ENCODE results near the gene TP53BP2. TPM values are rescaled to one million over a fixed set of nuclear protein-coding genes. Genes with fewer than 3 reads are reported as not detected.

The TP53BP2 gene
- total RNA-seq, 1 donor from 2014 or later: 46.6 TPM

DNA sequence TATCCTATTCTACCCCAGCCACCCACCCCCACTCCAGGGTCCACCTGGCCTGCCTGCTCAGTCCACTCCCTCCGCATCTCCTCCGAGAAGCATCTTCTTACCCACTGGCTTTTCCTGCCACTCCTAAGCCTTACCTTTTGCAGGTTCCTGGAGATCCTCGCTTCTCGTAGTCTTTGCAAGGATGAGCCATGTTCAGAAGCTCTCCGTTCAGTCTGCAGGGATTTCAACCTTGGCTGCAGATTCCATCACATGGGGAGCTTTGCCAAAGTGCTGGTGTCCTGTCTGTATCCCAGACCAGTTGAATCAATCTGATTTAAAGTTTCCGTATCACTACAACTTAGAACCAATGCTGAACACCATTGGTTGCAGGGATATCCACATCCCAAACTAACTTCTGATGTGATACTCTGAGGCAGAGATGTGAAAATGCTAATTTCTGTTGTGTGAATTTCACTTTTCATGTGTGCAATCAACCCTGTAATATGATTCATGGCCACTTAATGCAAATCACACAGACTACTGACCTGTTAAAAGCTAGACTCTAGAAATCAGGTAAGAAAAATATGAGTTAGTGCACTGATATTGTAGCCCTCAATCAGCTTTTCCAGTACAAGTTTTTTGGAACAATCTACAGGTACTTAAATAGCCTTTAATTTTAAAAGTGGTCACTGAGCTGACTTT, 71.5 kb downstream of the TP53BP2 start:
- H2AFZ ChIP-seq (ENCODE audit: low read depth, low read length): no peak overlapping the region
- H3K4me3 ChIP-seq (ENCODE audit: insufficient read depth, low read depth, low read length): no peak overlapping the region
- H4K20me1 ChIP-seq (ENCODE audit: insufficient read depth, low read length): no peaks in the 10 kb centered on the region
- no peak for FAIRE-seq
- TF ChIP-seq, protein P1, sequence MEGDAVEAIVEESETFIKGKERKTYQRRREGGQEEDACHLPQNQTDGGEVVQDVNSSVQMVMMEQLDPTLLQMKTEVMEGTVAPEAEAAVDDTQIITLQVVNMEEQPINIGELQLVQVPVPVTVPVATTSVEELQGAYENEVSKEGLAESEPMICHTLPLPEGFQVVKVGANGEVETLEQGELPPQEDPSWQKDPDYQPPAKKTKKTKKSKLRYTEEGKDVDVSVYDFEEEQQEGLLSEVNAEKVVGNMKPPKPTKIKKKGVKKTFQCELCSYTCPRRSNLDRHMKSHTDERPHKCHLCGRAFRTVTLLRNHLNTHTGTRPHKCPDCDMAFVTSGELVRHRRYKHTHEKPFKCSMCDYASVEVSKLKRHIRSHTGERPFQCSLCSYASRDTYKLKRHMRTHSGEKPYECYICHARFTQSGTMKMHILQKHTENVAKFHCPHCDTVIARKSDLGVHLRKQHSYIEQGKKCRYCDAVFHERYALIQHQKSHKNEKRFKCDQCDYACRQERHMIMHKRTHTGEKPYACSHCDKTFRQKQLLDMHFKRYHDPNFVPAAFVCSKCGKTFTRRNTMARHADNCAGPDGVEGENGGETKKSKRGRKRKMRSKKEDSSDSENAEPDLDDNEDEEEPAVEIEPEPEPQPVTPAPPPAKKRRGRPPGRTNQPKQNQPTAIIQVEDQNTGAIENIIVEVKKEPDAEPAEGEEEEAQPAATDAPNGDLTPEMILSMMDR (IDR thresholded peaks at IDR 0.05; ENCODE audit: insufficient read depth, low read depth, low read length): no peak
- TF ChIP-seq EZH2 (IDR thresholded peaks at IDR 0.05; ENCODE audit: insufficient read depth, low read length): no peak
- Mint-ChIP-seq H3K9me3 (ENCODE audit: unreplicated experiment) (no peaks in the 10 kb centered on the region), H3K27me3 (ENCODE audit: low read depth, unreplicated experiment) (no peaks in the 10 kb centered on the region), H3K27ac (ENCODE audit: unreplicated experiment) (peak overlapping the region; percentile 36), H3K4me3 (ENCODE audit: unreplicated experiment) (no peak overlapping the region), H3K36me3 (ENCODE audit: low read depth, unreplicated experiment) (peaks cover 24% of the 10 kb centered on the region), H3K4me1 (ENCODE audit: low read depth, unreplicated experiment) (peaks cover 59% of the 10 kb centered on the region)
- no peak for DNase-seq (ENCODE audit: low read depth)
- H3K36me3 ChIP-seq (ENCODE audit: insufficient read depth, low read length): peaks cover 64% of the 10 kb centered on the region
- H3K4me1 ChIP-seq (ENCODE audit: insufficient read depth, low read length): peaks cover 54% of the 10 kb centered on the region
- H3K4me2 ChIP-seq (ENCODE audit: low read length): no peak overlapping the region
- peaks cover 3% of the 10 kb centered on the region for H3K79me2 ChIP-seq (ENCODE audit: insufficient read depth, low read length)
- H3K9ac ChIP-seq (ENCODE audit: low read length): peak overlapping the region; percentile 5
- H3K27me3 ChIP-seq (ENCODE audit: insufficient read depth, low read length): no peaks in the 10 kb centered on the region
- peak overlapping the region; percentile 12 for H3K27ac ChIP-seq (ENCODE audit: low read depth, low read length)
- no peaks in the 10 kb centered on the region for H3K9me3 ChIP-seq (ENCODE audit: insufficient read depth, low read depth, low read length)

DNA sequence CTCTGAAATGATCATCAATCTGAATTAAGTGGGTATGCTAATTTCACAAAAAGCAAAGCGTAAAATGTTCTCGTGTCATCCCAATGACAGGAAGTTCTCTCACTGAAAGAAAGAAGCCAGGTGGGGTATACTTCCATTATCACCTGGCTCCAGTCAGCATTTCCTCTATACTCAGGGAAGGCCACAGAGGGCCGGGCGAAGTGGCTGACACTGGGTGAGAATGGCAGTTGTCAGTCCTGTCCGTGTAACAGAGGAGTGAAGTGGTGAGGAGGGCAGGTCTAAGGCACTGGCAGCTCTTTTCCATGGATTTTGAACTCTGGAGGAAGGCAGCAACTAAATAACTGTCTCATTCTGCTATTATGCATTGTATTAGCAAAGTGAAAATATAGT, 73.0 kb downstream of the TP53BP2 start:
- Histone ChIP-seq H3K4me2 (ENCODE audit: low read length) (peak overlapping the region; percentile 71), H3K4me1 (ENCODE audit: insufficient read depth, low read length) (peaks cover 54% of the 10 kb centered on the region), H3K4me3 (ENCODE audit: insufficient read depth, low read depth, low read length) (no peak overlapping the region), H2AFZ (ENCODE audit: low read depth, low read length) (no peak overlapping the region), H3K79me2 (ENCODE audit: insufficient read depth, low read length) (peaks cover 3% of the 10 kb centered on the region), H3K27ac (ENCODE audit: low read depth, low read length) (peak overlapping the region; percentile 95), H4K20me1 (ENCODE audit: insufficient read depth, low read length) (no peaks in the 10 kb centered on the region), H3K36me3 (ENCODE audit: insufficient read depth, low read length) (peaks cover 60% of the 10 kb centered on the region), H3K27me3 (ENCODE audit: insufficient read depth, low read length) (no peaks in the 10 kb centered on the region), H3K9me3 (ENCODE audit: insufficient read depth, low read depth, low read length) (no peaks in the 10 kb centered on the region), H3K9ac (ENCODE audit: low read length) (peak overlapping the region; percentile 72)
- no peak overlapping the region for H3K4me3 Mint-ChIP-seq (ENCODE audit: unreplicated experiment)
- H3K27ac Mint-ChIP-seq (ENCODE audit: unreplicated experiment): peak overlapping the region; percentile 79
- H3K36me3 Mint-ChIP-seq (ENCODE audit: low read depth, unreplicated experiment): peaks cover 27% of the 10 kb centered on the region
- peaks cover 59% of the 10 kb centered on the region for H3K4me1 Mint-ChIP-seq (ENCODE audit: low read depth, unreplicated experiment)
- no peak for TF ChIP-seq EZH2 (IDR thresholded peaks at IDR 0.05; ENCODE audit: insufficient read depth, low read length)
- TF ChIP-seq, protein P1 (IDR thresholded peaks at IDR 0.05; ENCODE audit: insufficient read depth, low read depth, low read length): no peak
- no peak for DNase-seq (ENCODE audit: low read depth)
- FAIRE-seq: no peak
- H3K9me3 Mint-ChIP-seq (ENCODE audit: unreplicated experiment): peaks cover 3% of the 10 kb centered on the region
- no peaks in the 10 kb centered on the region for H3K27me3 Mint-ChIP-seq (ENCODE audit: low read depth, unreplicated experiment)

All from astrocyte (in vitro differentiated cells and primary cell).